WERI-Rb-1 (cell line): ENCODE measurements around the gene AGPAT1.
A peak's percentile ranks its signal among the peaks of the same experiment; 100 is the strongest.

Experiments
- DNase-seq: peaks from one replicate; pipeline ENCODE4 v3.0.0-alpha.2; 2020
- H3K27ac ChIP-seq: fragments of 250-450 bp; sonication (Bioruptor Pico); 2 replicates; pipeline ENCODE4 v1.5.1; 2020; ENCODE audit warnings: mild to moderate bottlenecking, moderate library complexity
- H3K27me3 ChIP-seq: fragments of 250-450 bp; sonication (Bioruptor Pico); 2 replicates; pipeline ENCODE4 v1.5.1; 2021; ENCODE audit warnings: mild to moderate bottlenecking, low read depth, moderate library complexity; ENCODE audit not compliant: insufficient read depth, severe bottlenecking
- H3K36me3 ChIP-seq: fragments of 250-450 bp; sonication (Bioruptor Pico); 2 replicates; pipeline ENCODE4 v1.5.1; 2020; ENCODE audit warnings: mild to moderate bottlenecking, moderate library complexity
- H3K4me3 ChIP-seq: 2 replicates; pipeline ENCODE4 v1.5.1; 2011; ENCODE audit warnings: low read depth, mild to moderate bottlenecking, control low read depth, low read length
- H3K9me3 ChIP-seq: fragments of 250-450 bp; sonication (Bioruptor Pico); 2 replicates; pipeline ENCODE4 v1.5.1; 2021; ENCODE audit warnings: mild to moderate bottlenecking, moderate library complexity; ENCODE audit not compliant: severe bottlenecking
- CTCF ChIP-seq: IDR thresholded peaks from 2 replicates; pipeline ENCODE4 v1.5.1; 2011; ENCODE audit warnings: low read depth, mild to moderate bottlenecking, control low read depth, inconsistent platforms, low read length

The AGPAT1 gene

GRCh38 chr6:32151181-32151862 is 24.6 kb downstream of the AGPAT1 start:
- H3K27ac ChIP-seq, result peak overlapping the region; percentile 60
- H3K9me3 ChIP-seq, result peaks cover 2% of the 10 kb centered on the region
- peak overlapping the region; percentile 45 for H3K4me3 ChIP-seq
- no peak for TF ChIP-seq CTCF
- no peaks in the 10 kb centered on the region for H3K27me3 ChIP-seq
- DNase-seq, result peak; percentile 82
- H3K36me3 ChIP-seq, result peaks cover 15% of the 10 kb centered on the region

GRCh38 chr6:32149932-32150870 is 25.7 kb downstream of the AGPAT1 start:
- Histone ChIP-seq H3K4me3 (no peak overlapping the region), H3K27ac (peak overlapping the region; percentile 60), H3K27me3 (no peaks in the 10 kb centered on the region), H3K9me3 (peaks cover 2% of the 10 kb centered on the region), H3K36me3 (peaks cover 8% of the 10 kb centered on the region)
- TF ChIP-seq CTCF, result no peak
- no peak for DNase-seq

GRCh38 chr6:32149092-32149755 is 26.7 kb downstream of the AGPAT1 start:
- Histone ChIP-seq H3K27me3 (no peaks in the 10 kb centered on the region), H3K4me3 (no peak overlapping the region), H3K36me3 (peaks cover 8% of the 10 kb centered on the region), H3K9me3 (peaks cover 2% of the 10 kb centered on the region), H3K27ac (no peak overlapping the region)
- TF ChIP-seq CTCF, result no peak
- DNase-seq, result no peak

GRCh38 chr6:32148289-32149091 is 27.4 kb downstream of the AGPAT1 start:
- Histone ChIP-seq H3K36me3 (peaks cover 8% of the 10 kb centered on the region), H3K27ac (no peak overlapping the region), H3K27me3 (no peaks in the 10 kb centered on the region), H3K9me3 (peaks cover 2% of the 10 kb centered on the region), H3K4me3 (no peak overlapping the region)
- DNase-seq, result no peak
- no peak for TF ChIP-seq CTCF

- Histone ChIP-seq H3K4me3 (no peak overlapping the region), H3K9me3 (peaks cover 2% of the 10 kb centered on the region), H3K27me3 (no peaks in the 10 kb centered on the region), H3K27ac (no peak overlapping the region), H3K36me3 (peaks cover 8% of the 10 kb centered on the region)
- no peak for TF ChIP-seq CTCF
- no peak for DNase-seq
Measured at GRCh38 chr6:32147401-32148132, 28.3 kb downstream of the AGPAT1 start.
